Activated CD8-positive, alpha-beta T cell treated with anti-CD3 and anti-CD28 coated beads, Interleukin-2, amount 10 ng/mL, durations not matched to agents 7 days and 5 days (primary cell): ENCODE measurements around the gene SWAP70. TPM values are rescaled to one million over a fixed set of nuclear protein-coding genes. Genes with fewer than 3 reads are reported as not detected.
A peak's percentile ranks its signal among the peaks of the same experiment; 100 is the strongest.
"Not testable (repeated sequence)": the region's sequence is repeated elsewhere in the genome, so short reads cannot be mapped to it uniquely, and the experiment has no call there.

Experiments used
- ATAC-seq: fragments of 150-1000 bp; cut with Tn5 transposase; one replicate; pipeline ENCODE4 v1.10.0; 2021; ENCODE audit warnings: moderate library complexity
- CTCF ChIA-PET: fragments of 350-600 bp; sonication (Branson Sonifier 250); formaldehyde crosslinking; loops from one replicate; lab custom pipeline; 2021; ENCODE audit warnings: antibody characterized with exemption; lab: Charles Lee
- POLR2A ChIA-PET: fragments of 350-600 bp; sonication (Branson Sonifier 250); formaldehyde crosslinking; loops from one replicate; lab custom pipeline; 2021; ENCODE audit warnings: antibody characterized with exemption; lab: Charles Lee
- DNase-seq: peaks from one replicate; pipeline ENCODE4 v3.0.0-alpha.2; 2020
- H3K27ac Mint-ChIP-seq: one replicate; pipeline ENCODE4 v1.8.0; 2021; ENCODE audit warnings: mild to moderate bottlenecking, mixed read lengths
- H3K27me3 Mint-ChIP-seq: one replicate; pipeline ENCODE4 v1.8.0; 2021; ENCODE audit warnings: low read depth, mixed read lengths
- H3K36me3 Mint-ChIP-seq: one replicate; pipeline ENCODE4 v1.8.0; 2021; ENCODE audit warnings: low read depth, mixed read lengths
- H3K4me1 Mint-ChIP-seq: one replicate; pipeline ENCODE4 v1.8.0; 2021; ENCODE audit warnings: low read depth, mixed read lengths
- H3K4me3 Mint-ChIP-seq: one replicate; pipeline ENCODE4 v1.8.0; 2021; ENCODE audit warnings: mild to moderate bottlenecking, mixed read lengths
- H3K9me3 Mint-ChIP-seq: one replicate; pipeline ENCODE4 v1.8.0; 2022; ENCODE audit warnings: mixed read lengths; ENCODE audit not compliant: insufficient read depth
- total RNA-seq, 2 experiments: library from RNA; stranded (reverse); gene quantifications; one replicate each; pipeline ENCODE4 v1.2.3, GENCODE V29; 2021

The SWAP70 gene
- total RNA-seq, 2 experiments from 2014 or later = 11.5 to 13.3 TPM

DNA sequence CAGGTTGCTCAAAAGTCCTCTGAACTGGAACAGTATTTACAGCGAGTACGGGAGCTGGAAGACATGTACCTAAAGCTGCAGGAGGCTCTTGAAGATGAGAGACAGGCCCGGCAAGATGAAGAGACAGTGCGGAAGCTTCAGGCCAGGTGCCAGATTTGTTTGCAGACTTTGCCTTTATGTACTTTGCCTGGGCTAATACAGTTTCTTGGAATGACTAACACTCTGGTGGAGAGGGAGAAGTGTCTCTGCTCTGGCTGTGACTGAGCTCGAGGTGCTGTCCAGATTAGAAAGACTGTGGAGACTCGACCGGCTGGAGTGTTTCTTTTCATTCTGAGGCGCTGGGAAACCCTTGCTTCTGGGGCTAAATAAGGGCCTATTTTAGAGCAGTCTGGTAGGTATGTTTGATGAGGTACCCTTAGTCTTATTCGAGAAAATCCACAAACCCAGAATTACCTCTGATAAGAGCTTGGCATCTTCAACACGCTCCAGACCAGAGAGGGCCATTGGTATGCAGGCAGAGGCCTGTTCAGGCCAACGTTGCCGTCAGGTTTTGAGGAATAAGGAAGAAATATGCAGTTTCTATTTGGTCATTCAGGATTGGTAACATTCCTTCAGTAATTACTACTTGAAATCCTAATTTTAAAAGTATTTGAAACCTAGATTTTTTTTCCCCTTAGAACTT is 76.5 kb downstream of the SWAP70 start:
- no peak overlapping the region for H3K27ac Mint-ChIP-seq
- no peak overlapping the region for H3K4me3 Mint-ChIP-seq
- CTCF ChIA-PET = interaction anchor here (1.5 to 2.5 kb wide), 3 partner anchors 8 to 127 kb away, joined by 5 to 16 read pairs (median 6); no protein-coding TSS in a partner anchor
- peaks cover 14% of the 10 kb centered on the region for H3K9me3 Mint-ChIP-seq
- H3K4me1 Mint-ChIP-seq = peaks cover 14% of the 10 kb centered on the region
- peaks cover 30% of the 10 kb centered on the region for H3K36me3 Mint-ChIP-seq
- ATAC-seq = no peak
- POLR2A ChIA-PET = no interaction called here
- H3K27me3 Mint-ChIP-seq = no peaks in the 10 kb centered on the region
- no peak for DNase-seq

DNA sequence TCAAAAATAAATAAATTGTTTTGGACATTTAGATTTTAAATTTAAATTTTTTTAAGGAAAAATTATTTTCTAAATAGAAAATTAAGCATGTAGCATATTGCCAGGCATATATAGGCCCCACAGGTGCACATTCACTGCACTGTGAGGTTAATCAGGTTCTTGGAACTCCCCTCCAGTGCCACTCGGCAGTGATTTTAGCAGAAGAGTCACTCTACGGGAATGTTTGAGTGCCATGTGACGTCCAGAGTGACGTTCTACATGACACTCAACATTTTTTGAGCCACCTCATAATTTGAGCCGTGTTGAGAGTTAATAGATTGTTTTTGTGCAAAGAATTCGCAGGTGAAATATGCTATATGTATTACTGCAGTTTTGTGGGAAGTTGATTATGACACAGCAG is 77.4 kb downstream of the SWAP70 start:
- ChIA-PET CTCF (interaction anchor here (2.5 kb wide), 1 partner anchor 128 kb away, joined by 6 read pairs; no protein-coding TSS in a partner anchor), POLR2A (interaction anchor here (1.1 kb wide), 1 partner anchor 168 kb away, joined by 3 read pairs; the partner anchor contains the start of gene WEE1)
- DNase-seq (no peak), ATAC-seq (no peak)
- Mint-ChIP-seq H3K36me3 (peaks cover 22% of the 10 kb centered on the region), H3K27me3 (no peaks in the 10 kb centered on the region), H3K9me3 (peaks cover 6% of the 10 kb centered on the region), H3K4me1 (peaks cover 14% of the 10 kb centered on the region), H3K27ac (no peak overlapping the region), H3K4me3 (no peak overlapping the region)

DNA sequence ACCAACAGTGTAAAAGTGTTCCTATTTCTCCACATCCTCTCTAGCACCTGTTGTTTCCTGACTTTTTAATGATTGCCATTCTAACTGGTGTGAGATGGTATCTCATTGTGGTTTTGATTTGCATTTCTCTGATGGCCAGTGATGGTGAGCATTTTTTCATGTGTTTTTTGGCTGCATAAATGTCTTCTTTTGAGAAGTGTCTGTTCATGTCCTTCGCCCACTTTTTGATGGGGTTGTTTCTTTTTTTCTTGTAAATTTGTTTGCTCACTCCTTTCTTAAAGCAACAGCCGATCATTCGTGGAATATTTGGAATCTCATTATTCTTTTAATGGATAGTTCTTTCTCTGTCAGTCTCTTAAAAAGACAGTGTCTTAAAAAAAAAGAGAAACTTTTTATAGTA is 79.6 kb downstream of the SWAP70 start:
- POLR2A ChIA-PET, DNase-seq, H3K4me3 Mint-ChIP-seq, H3K9me3 Mint-ChIP-seq, CTCF ChIA-PET, H3K27ac Mint-ChIP-seq, ATAC-seq, H3K27me3 Mint-ChIP-seq: not testable (repeated sequence)
- Mint-ChIP-seq H3K4me1 (peaks cover 17% of the 10 kb centered on the region), H3K36me3 (peaks cover 11% of the 10 kb centered on the region)

DNA sequence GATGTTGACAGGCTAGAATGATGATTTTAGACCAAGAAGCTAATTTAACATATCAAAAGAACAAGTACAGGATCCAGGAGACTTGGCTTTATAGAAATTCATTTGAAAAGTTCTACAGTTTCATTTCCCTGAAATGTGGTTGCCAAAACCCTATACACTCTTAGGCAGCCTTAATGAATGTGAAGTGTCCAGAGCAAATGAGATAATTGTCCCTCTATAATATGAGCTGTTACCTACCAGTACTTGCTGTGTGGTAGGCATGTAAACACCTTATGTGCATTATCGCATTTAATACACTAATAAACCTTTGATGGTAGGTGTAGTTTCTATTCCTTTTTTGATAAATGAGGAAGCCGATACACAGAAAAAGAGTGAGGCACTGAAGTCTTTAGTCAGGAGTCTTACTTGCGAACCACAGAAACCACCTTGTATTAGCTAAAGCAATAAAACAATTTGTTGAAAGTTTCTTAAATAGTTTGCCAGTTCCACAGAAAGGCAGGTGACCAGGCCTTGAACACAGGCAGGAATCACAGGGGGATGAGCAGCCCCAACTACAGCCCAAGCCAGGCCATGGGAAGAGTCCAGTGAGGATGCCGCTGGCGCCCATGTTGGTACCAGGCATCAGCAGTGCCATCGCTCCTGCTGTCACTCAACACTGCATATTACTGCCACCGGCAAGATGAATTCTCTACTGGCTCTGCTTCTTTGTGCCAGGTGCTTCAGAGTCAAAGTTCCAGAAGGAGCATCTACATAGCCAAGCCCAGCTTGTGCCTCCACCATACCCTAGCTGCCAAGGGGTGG is 81.7 kb downstream of the SWAP70 start:
- peaks cover 13% of the 10 kb centered on the region for H3K36me3 Mint-ChIP-seq
- H3K4me3 Mint-ChIP-seq = no peak overlapping the region
- ATAC-seq (no peak), DNase-seq (no peak)
- peaks cover 14% of the 10 kb centered on the region for H3K4me1 Mint-ChIP-seq
- no peaks in the 10 kb centered on the region for H3K9me3 Mint-ChIP-seq
- CTCF ChIA-PET = interaction anchor here (0.9 to 9.3 kb wide), 4 partner anchors 13 to 239 kb away, joined by 3 to 119 read pairs (median 4); no protein-coding TSS in a partner anchor
- POLR2A ChIA-PET = interaction anchor here (0.5 to 0.6 kb wide), 2 partner anchors 70 to 558 kb away, joined by 3 to 4 read pairs; no protein-coding TSS in a partner anchor
- H3K27me3 Mint-ChIP-seq = no peaks in the 10 kb centered on the region
- H3K27ac Mint-ChIP-seq = no peak overlapping the region

DNA sequence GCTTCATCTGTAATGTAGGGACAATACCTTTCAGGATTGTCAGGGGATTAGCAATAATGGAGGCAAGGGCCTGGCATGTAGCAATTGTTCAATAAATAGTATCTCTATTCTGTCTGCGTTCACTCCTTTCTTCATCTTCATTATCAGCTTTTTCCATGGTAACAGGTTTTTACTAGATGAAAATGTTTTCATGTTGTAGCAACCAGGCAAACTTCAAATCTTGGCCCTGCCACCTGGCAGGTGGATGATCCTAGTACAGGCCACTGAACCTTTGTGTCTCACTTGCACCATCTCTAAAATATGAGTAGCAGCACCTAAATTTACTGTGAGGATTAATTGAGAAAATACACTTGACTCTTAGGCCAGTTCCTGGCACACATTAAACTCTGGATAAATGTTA is 83.4 kb downstream of the SWAP70 start:
- ChIA-PET CTCF (interaction anchor here (1.1 to 9.3 kb wide), 20 partner anchors 10 to 654 kb away, joined by 3 to 119 read pairs (median 8); no protein-coding TSS in a partner anchor), POLR2A (interaction anchor here (0.8 kb wide), 1 partner anchor 134 kb away, joined by 3 read pairs; no protein-coding TSS in a partner anchor)
- Mint-ChIP-seq H3K27ac (no peak overlapping the region), H3K36me3 (peaks cover 6% of the 10 kb centered on the region), H3K27me3 (no peaks in the 10 kb centered on the region), H3K9me3 (no peaks in the 10 kb centered on the region), H3K4me1 (peaks cover 14% of the 10 kb centered on the region), H3K4me3 (no peak overlapping the region)
- DNase-seq (no peak), ATAC-seq (no peak)

DNA sequence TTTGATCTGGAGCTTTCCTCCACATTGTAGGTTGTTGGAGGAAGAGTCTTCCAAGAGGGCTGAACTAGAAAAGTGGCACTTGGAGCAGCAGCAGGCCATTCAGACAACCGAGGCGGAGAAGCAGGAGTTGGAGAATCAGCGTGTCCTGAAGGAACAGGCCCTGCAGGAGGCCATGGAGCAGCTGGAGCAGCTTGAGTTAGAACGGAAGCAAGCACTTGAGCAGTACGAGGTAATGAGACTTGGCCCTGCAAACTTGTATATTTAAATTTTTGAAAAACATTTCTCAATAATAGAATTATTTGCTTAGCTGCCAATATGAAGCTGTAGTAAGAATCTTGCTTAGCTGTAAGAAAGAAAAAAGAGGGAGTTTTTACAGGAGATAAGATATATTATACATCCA is 84.0 kb downstream of the SWAP70 start:
- DNase-seq (no peak), ATAC-seq (no peak)
- H3K9me3 Mint-ChIP-seq = no peaks in the 10 kb centered on the region
- POLR2A ChIA-PET = interaction anchor here (0.8 kb wide), 1 partner anchor 135 kb away, joined by 3 read pairs; no protein-coding TSS in a partner anchor
- no peaks in the 10 kb centered on the region for H3K27me3 Mint-ChIP-seq
- H3K4me1 Mint-ChIP-seq = peaks cover 16% of the 10 kb centered on the region
- H3K4me3 Mint-ChIP-seq = no peak overlapping the region
- CTCF ChIA-PET = interaction anchor here (0.8 to 9.3 kb wide), 49 partner anchors 8 to 655 kb away, joined by 3 to 119 read pairs (median 5); partner anchors contain the start of gene WEE1
- H3K27ac Mint-ChIP-seq = no peak overlapping the region
- peaks cover 4% of the 10 kb centered on the region for H3K36me3 Mint-ChIP-seq

DNA sequence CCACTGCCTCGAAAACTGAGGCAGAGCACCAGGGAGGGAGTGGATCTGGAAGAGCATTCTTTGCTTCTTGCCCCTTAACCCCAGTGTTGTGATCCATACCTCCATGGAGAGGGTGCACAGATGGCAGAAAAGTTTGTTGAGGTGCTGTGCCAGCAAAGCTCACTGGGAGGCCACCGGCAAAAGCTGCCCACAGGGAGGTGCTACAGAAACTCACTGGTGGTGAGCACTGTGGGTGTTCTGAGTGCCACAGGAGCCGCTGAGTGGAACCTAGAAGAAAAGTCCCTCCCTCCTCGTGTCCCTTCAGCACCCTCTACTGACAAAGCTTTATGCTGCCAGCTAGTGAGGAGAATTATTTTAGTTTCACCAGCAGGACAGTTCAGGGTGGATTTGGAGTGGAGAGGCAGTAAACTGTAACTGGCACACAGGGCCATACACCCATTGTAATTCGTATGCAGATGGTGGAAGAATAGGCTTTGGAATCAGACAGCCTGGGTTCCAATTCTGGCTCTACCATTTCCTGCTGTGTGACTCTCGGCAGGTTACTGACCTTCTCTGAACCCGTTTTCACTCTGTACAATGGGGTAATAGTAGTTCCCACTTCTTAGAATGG is 84.6 kb downstream of the SWAP70 start:
- ATAC-seq (peak; percentile 99), DNase-seq (peak; percentile 84)
- POLR2A ChIA-PET = no interaction called here
- no peak overlapping the region for H3K4me3 Mint-ChIP-seq
- H3K4me1 Mint-ChIP-seq = peaks cover 21% of the 10 kb centered on the region
- H3K9me3 Mint-ChIP-seq = no peaks in the 10 kb centered on the region
- H3K27ac Mint-ChIP-seq = no peak overlapping the region
- no peaks in the 10 kb centered on the region for H3K27me3 Mint-ChIP-seq
- peaks cover 4% of the 10 kb centered on the region for H3K36me3 Mint-ChIP-seq
- CTCF ChIA-PET = interaction anchor here (0.7 to 9.3 kb wide), 57 partner anchors 9 to 656 kb away, joined by 3 to 119 read pairs (median 5); partner anchors contain the start of gene WEE1

DNA sequence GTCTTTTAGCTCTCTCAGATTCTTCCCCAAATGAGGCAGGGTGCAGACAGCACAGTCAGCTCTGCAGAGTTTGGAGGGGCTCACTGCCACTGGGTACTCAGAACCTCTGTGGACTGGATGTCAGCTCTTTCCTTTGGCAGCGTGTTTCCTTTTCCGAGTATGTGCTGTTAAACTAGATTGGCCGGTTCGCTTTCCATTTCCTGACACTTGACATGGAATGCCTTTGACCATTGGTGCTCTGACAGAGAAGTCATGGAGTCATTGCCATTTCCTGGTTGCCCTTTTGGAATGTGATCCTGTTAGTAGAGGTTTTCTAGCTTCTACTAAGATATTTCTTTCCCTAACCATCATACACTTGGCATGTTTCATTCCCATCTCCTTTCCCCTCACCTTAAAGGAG is 86.7 kb downstream of the SWAP70 start:
- no peak overlapping the region for H3K4me3 Mint-ChIP-seq
- H3K36me3 Mint-ChIP-seq = peaks cover 4% of the 10 kb centered on the region
- POLR2A ChIA-PET = no interaction called here
- H3K4me1 Mint-ChIP-seq = peaks cover 19% of the 10 kb centered on the region
- ATAC-seq = no peak
- CTCF ChIA-PET = interaction anchor here (0.6 to 9.3 kb wide), 8 partner anchors 9 to 557 kb away, joined by 3 to 119 read pairs (median 23); no protein-coding TSS in a partner anchor
- DNase-seq = no peak
- no peaks in the 10 kb centered on the region for H3K27me3 Mint-ChIP-seq
- H3K27ac Mint-ChIP-seq = no peak overlapping the region
- no peaks in the 10 kb centered on the region for H3K9me3 Mint-ChIP-seq

DNA sequence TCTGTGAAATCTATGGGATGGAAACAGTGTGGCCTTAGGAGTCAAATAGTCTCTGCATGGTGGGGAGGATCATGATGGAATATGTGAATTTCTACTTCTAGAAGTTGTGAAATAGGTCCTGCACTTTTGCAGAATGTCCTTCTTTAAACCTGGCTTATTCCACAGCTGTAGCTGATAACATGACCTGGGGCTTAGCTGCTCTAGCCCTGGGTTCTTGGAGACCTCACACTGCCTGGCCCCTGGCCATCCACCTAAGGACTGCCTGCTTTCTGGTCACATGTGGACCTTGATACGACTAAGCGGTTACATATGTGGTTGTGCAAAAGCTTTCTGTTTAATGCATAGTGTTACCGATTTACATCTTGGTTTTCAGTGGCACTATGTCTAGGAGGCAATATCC is 88.2 kb downstream of the SWAP70 start:
- CTCF ChIA-PET = interaction anchor here (1.3 to 9.3 kb wide), 5 partner anchors 15 to 217 kb away, joined by 3 to 119 read pairs (median 8); partner anchors contain the start of gene WEE1
- POLR2A ChIA-PET = no interaction called here
- ATAC-seq (no peak), DNase-seq (no peak)
- Mint-ChIP-seq H3K9me3 (no peaks in the 10 kb centered on the region), H3K36me3 (peaks cover 4% of the 10 kb centered on the region), H3K4me1 (peaks cover 30% of the 10 kb centered on the region), H3K27me3 (no peaks in the 10 kb centered on the region), H3K27ac (no peak overlapping the region), H3K4me3 (no peak overlapping the region)

DNA sequence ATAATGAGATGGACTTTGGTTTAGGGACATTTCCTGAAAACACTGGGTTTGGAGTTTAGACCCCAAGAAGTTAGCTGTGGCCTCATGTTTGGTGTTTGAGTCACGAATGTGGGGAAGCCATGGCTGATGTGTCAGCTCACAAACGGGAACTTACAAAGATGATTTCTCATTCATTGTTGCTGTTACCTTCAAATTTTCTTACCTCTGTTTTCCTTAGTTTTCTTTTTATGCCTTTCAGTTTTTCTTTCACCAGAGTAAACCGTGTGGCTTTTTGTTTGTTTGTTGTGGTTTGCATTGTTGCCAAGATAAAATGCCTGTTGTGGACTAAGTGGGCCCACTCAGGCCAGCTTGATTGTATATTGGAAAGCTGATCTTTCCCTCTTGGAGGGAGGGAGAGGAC is 89.1 kb downstream of the SWAP70 start:
- H3K27me3 Mint-ChIP-seq = no peaks in the 10 kb centered on the region
- H3K4me1 Mint-ChIP-seq = peaks cover 37% of the 10 kb centered on the region
- ATAC-seq (no peak), DNase-seq (no peak)
- no peak overlapping the region for H3K4me3 Mint-ChIP-seq
- H3K36me3 Mint-ChIP-seq = peaks cover 4% of the 10 kb centered on the region
- no peak overlapping the region for H3K27ac Mint-ChIP-seq
- POLR2A ChIA-PET = no interaction called here
- CTCF ChIA-PET = interaction anchor here (1.2 to 9.3 kb wide), 6 partner anchors 16 to 554 kb away, joined by 3 to 119 read pairs (median 6); partner anchors contain the start of gene WEE1
- H3K9me3 Mint-ChIP-seq = no peaks in the 10 kb centered on the region

DNA sequence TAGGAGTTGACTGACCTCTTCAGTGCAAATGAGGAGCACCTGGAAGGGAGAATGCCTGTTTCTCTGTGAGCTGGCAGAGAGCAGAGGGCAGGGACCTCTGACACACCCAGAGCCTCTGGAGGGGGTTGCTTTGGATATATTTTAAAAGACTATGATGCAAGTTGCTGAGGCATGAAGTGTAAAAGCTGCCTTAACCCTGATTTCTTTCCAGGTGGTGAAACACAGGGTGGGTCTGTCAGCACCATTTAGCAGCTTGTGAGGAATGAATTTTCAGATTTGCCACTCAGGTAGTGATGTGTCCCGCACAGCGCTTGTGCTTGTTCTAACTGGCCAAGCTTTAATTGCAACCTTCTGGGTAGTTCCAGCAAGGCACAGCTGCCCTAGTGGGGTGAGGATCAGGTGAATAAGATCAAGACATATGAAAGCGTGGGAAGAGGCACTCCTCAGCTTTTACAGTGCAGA is 90.2 kb downstream of the SWAP70 start:
- Mint-ChIP-seq H3K4me3 (no peak overlapping the region), H3K27me3 (no peaks in the 10 kb centered on the region), H3K9me3 (no peaks in the 10 kb centered on the region), H3K4me1 (peaks cover 32% of the 10 kb centered on the region), H3K36me3 (peaks cover 4% of the 10 kb centered on the region), H3K27ac (no peak overlapping the region)
- ChIA-PET CTCF (interaction anchor here (1.6 to 2.2 kb wide), 3 partner anchors 140 to 219 kb away, joined by 4 to 9 read pairs (median 6); no protein-coding TSS in a partner anchor), POLR2A (interaction anchor here (0.6 kb wide), 1 partner anchor 1054 kb away, joined by 3 read pairs; no protein-coding TSS in a partner anchor)
- no peak for DNase-seq
- no peak for ATAC-seq
